GM12865 (cell line): ENCODE measurements around the gene BSG.
A peak's percentile ranks its signal among the peaks of the same experiment; 100 is the strongest.
"Not testable (repeated sequence)": the region's sequence is repeated elsewhere in the genome, so short reads cannot be mapped to it uniquely, and the experiment has no call there.

Source experiments
- DNase-seq: peaks from one replicate; pipeline ENCODE4 v3.0.0; 2010; ENCODE audit warnings: low read depth
- H3K4me3 ChIP-seq: 2 replicates; pipeline ENCODE4 v1.5.1; 2011; ENCODE audit warnings: mild to moderate bottlenecking, low read depth, low read length, control low read depth
- TF ChIP-seq, protein P1 (sequence below): IDR thresholded peaks from 2 replicates; pipeline ENCODE4 v1.5.1; 2011; ENCODE audit warnings: low read length, control low read depth, low read depth, inconsistent platforms; ENCODE audit not compliant: insufficient read depth; ENCODE audit errors: missing control alignments

The BSG gene

DNA sequence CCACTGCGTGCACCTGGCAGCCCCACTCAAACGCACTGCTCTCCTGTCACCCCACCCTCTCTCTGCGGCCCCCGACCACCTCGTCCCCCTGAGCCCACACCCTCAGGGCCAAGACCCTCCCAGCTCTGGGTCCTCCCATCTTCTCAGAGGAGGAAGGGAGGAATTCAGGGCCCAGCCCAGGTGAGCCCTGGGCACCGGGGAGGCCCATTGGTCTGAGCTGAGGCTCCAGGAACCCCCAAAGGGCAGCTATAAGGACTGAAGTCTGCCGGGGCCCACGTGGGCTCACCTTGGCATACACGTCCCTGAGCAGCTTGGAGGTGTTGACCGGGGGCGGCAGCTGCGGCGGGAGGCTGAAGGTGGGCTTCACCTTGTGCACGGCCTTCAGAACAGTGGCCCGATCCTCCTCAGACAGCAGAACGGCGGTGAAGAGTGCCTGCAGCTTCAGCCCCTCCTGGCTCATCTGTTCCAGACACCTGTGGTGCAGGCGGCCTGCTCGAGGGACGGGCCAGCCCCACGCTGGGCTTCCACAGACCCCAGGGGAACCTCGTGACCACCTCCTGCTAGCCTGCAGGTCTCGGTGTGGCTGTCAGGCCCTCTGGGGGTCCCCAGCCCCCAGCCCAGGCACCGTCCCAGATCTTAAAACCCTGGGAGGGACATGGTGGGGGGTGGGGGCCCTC lies 52.2 kb downstream of the BSG start:
- TF ChIP-seq, protein P1, sequence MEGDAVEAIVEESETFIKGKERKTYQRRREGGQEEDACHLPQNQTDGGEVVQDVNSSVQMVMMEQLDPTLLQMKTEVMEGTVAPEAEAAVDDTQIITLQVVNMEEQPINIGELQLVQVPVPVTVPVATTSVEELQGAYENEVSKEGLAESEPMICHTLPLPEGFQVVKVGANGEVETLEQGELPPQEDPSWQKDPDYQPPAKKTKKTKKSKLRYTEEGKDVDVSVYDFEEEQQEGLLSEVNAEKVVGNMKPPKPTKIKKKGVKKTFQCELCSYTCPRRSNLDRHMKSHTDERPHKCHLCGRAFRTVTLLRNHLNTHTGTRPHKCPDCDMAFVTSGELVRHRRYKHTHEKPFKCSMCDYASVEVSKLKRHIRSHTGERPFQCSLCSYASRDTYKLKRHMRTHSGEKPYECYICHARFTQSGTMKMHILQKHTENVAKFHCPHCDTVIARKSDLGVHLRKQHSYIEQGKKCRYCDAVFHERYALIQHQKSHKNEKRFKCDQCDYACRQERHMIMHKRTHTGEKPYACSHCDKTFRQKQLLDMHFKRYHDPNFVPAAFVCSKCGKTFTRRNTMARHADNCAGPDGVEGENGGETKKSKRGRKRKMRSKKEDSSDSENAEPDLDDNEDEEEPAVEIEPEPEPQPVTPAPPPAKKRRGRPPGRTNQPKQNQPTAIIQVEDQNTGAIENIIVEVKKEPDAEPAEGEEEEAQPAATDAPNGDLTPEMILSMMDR: no peak
- DNase-seq: no peak
- H3K4me3 ChIP-seq: no peak overlapping the region

DNA sequence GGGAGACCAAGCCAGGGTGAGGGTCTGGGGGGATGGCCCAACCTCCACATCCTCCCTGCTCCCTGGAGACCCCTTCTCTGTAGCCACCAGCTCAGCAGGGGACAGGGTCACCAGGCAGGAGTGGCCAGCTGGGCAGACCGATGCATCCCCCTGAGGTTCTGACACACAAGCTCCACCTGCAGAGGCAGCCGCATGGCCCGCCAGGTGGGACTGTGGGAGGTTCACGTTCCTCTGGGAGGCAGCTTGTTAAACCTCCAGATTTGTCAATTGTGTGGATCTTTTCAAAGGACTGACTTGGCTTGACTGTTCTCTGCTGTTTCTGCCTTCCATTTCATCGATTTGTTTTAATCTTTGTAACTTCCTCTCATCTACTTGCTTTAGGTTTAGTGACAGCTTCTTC lies 52.9 kb downstream of the BSG start:
- no peak overlapping the region for H3K4me3 ChIP-seq

DNA sequence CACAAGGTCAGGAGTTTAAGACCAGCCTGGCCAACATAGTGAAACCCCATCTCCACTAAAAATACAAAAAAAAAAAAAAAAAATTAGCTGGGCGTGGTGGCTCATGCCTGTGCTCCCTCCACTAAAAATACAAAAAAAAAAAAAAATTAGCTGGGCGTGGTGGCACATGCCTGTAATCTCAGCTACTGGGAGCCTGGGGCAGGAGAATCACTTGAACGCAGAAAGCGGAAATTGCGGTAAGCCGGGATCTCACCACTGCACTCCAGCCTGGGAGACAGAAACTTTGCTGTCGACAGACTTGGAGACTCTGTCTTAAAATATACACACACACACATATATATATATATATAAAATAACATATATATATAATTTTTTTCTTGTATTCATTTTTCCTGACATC lies 54.2 kb downstream of the BSG start:
- H3K4me3 ChIP-seq, DNase-seq: not testable (repeated sequence)

More for the DNA sequence above, 52.9 kb downstream of the BSG start:
- TF ChIP-seq, protein P1: no peak
- no peak for DNase-seq

DNA sequence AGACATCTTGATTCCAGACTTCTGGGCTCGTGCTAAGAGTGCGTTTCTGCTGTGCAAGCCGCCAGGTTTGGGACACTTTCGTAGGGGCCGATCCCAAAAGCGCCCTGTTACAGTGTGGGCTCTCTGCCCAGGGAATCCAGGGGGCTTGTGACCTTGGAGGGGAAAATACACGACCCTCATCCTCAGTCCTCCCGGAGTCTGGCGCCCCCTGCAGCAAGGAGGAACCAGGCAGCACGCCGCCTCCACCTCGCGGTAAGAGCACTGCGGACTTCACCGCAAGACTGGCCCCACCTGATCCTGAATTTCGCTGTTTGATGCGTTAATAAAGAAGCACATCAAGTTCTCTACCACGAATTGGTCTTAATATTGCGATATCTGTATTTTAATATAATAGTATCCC lies 55.8 kb downstream of the BSG start:
- no peak for DNase-seq
- no peak overlapping the region for H3K4me3 ChIP-seq
- TF ChIP-seq, protein P1: peak; percentile 12

DNA sequence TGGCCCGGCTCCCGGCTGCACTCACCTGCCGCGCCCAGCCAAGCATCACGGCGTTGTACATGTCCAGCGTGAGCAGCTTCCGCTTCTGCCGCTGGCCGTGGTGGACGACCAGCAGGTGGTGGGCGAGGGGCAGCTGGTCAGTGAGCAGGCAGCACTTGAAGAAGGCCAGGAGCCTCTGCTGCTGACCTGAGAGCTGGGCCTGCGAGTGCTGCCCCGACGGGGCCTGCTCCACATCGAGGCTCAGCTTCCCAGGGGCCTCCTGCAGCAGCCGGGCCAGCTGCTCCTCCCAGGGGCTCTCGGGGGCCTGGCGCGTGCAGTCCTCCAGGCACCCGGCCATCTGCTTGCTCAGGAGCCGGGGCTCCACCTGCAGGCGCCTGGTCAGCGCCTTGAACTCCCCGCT lies 57.1 kb downstream of the BSG start:
- H3K4me3 ChIP-seq, DNase-seq: not testable (repeated sequence)

DNA sequence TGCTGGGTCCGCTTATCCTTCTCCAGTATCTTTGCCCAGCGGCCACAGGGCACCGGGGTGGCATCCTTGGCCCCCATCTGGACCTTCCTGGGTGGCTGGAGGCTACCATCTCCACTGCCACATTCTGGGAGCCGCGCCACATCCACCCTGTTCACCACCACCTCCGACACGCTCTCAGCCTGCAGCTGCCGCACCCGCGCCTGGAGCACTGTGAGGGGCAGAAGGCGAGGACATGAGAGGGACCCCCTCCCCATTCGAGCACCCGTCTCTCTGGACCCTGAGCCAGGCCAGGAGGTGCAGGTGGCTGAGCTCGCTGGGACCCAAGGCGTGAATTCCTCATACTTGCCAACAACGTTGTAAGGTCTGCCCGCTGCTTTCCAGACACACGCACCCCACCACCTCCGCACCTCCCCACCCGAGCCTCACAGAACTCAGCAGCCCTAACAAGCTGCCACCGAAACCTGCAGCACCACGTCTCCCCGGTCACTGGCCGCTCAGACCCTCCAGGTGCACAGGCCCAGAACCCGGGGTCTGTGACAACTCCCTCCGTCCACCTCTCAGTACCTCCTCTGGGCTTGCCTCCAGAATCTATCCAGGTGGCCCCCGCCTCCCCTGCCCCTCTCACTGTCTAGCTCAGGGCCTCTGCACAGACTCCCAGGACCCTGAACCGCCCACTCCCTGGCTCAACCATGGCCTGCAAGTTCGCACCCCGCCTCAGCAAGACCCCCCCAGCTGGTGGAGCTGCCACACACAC lies 57.7 kb downstream of the BSG start:
- no peak for DNase-seq
- TF ChIP-seq, protein P1: no peak

DNA sequence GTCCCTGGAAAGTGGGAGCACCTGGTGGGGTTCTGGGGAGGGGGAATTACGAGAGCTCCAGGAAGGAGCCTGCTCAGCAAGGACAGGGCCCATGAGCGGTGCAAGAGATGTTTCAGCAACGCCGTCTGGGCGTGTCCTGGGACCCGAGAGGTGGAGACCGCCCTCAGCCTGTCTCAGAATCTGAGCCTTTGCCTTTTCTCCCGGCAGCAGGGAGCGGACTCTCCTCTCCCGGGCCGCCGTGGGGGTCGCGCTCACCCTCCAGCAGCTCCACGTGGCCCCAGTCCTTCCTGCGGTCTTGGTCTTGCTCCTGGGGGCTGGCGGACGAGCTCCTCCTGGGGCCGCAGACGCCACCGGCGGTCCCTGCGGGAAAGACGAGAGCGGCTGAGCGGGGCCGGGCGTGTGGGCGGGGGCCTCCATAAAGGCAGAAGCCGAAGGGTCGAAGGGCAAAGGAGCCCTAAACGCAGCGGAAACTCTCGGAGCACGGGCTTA lies 60.2 kb downstream of the BSG start:
- peak overlapping the region; percentile 99 for H3K4me3 ChIP-seq
- peak; percentile 61 for DNase-seq
- TF ChIP-seq, protein P1: no peak

More for the DNA sequence above, 57.7 kb downstream of the BSG start:
- no peak overlapping the region for H3K4me3 ChIP-seq
